Activated B cell treated with CpG ODN at 0.5 μM for 24 hours (primary cell): ENCODE results near the gene WDR59. TPM values are rescaled to one million over a fixed set of nuclear protein-coding genes. Genes with fewer than 3 reads are reported as not detected.

ENCODE experiments used
- ATAC-seq: fragments of 200-7000 bp; cut with Tn5 transposase; one replicate; pipeline ENCODE4 v1.10.0; 2021; ENCODE audit warnings: low read depth, mild to moderate bottlenecking, moderate library complexity
- CTCF ChIA-PET: fragments of 350-600 bp; sonication (Branson Sonifier 250); formaldehyde crosslinking; loops from one replicate; lab custom pipeline; 2021; ENCODE audit warnings: antibody characterized with exemption; lab: Charles Lee
- POLR2A ChIA-PET: fragments of 350-600 bp; sonication (Branson Sonifier 250); formaldehyde crosslinking; loops from one replicate; lab custom pipeline; 2021; ENCODE audit warnings: antibody characterized with exemption; lab: Charles Lee
- DNase-seq: peaks from one replicate; pipeline ENCODE4 v3.0.0; 2022
- H3K27ac Mint-ChIP-seq: one replicate; pipeline ENCODE4 v1.8.0; 2020; ENCODE audit warnings: mixed read lengths
- H3K27me3 Mint-ChIP-seq: one replicate; pipeline ENCODE4 v1.8.0; 2021; ENCODE audit warnings: mixed read lengths
- H3K36me3 Mint-ChIP-seq: one replicate; pipeline ENCODE4 v1.8.0; 2021; ENCODE audit warnings: low read depth, mixed read lengths
- H3K4me1 Mint-ChIP-seq: one replicate; pipeline ENCODE4 v1.8.0; 2021; ENCODE audit warnings: mixed read lengths
- H3K4me3 Mint-ChIP-seq: one replicate; pipeline ENCODE4 v1.8.0; 2020; ENCODE audit warnings: mild to moderate bottlenecking, mixed read lengths
- H3K9me3 Mint-ChIP-seq: one replicate; pipeline ENCODE4 v1.8.0; 2020; ENCODE audit warnings: mixed read lengths
- intact Hi-C: fragments of 100-400 bp; cut with micrococcal nuclease; formaldehyde crosslinking; loops from one replicate; pipeline ENCODE4 v1.15.1; 2024
- total RNA-seq: library from RNA; stranded (reverse); gene quantifications from 2 replicates; pipeline ENCODE4 v1.2.3, GENCODE V29; 2022
- TF ChIP-seq, protein P1 (sequence below): fragments of 200-600 bp; IDR thresholded peaks from one replicate; pipeline ENCODE4 v1.8.0; 2022; ENCODE audit warnings: antibody characterized with exemption, mild to moderate bottlenecking

WDR59 gene
- total RNA-seq, 1 donor from 2014 or later = 93.3 TPM

DNA sequence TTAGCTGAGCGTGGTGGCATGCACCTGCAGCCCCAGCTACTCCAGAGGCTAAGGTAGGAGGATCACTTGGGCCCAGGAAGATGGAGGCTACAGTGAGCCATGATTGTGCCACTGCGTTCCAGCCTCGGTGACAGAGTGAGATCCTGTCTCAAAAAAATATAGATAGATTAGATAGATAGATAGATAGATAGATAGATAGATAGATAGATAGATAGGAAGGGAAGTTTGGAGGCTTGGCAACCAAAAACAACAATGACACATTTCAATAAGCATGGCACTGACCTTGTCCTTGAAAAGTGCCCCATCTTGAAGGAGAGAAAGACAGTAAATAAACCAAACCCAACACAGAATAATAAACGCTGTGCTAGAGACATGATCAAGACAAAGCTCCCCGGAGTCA is 152.7 kb downstream of the WDR59 start:
- Mint-ChIP-seq H3K4me3 (no peak overlapping the region), H3K27ac (no peak overlapping the region), H3K27me3 (peaks cover 5% of the 10 kb centered on the region), H3K36me3 (peaks cover 2% of the 10 kb centered on the region), H3K9me3 (peaks cover 10% of the 10 kb centered on the region), H3K4me1 (no peaks in the 10 kb centered on the region)
- intact Hi-C loops = no loop called here
- TF ChIP-seq, protein P1, sequence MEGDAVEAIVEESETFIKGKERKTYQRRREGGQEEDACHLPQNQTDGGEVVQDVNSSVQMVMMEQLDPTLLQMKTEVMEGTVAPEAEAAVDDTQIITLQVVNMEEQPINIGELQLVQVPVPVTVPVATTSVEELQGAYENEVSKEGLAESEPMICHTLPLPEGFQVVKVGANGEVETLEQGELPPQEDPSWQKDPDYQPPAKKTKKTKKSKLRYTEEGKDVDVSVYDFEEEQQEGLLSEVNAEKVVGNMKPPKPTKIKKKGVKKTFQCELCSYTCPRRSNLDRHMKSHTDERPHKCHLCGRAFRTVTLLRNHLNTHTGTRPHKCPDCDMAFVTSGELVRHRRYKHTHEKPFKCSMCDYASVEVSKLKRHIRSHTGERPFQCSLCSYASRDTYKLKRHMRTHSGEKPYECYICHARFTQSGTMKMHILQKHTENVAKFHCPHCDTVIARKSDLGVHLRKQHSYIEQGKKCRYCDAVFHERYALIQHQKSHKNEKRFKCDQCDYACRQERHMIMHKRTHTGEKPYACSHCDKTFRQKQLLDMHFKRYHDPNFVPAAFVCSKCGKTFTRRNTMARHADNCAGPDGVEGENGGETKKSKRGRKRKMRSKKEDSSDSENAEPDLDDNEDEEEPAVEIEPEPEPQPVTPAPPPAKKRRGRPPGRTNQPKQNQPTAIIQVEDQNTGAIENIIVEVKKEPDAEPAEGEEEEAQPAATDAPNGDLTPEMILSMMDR = no peak
- ATAC-seq (no peak), DNase-seq (no peak)
- CTCF ChIA-PET = no interaction called here
- POLR2A ChIA-PET = no interaction called here

- ATAC-seq (no peak), DNase-seq (no peak)
- Mint-ChIP-seq H3K9me3 (peaks cover 10% of the 10 kb centered on the region), H3K4me3 (no peak overlapping the region), H3K27me3 (peaks cover 5% of the 10 kb centered on the region), H3K36me3 (peaks cover 2% of the 10 kb centered on the region), H3K27ac (no peak overlapping the region), H3K4me1 (no peaks in the 10 kb centered on the region)
- intact Hi-C loops = no loop called here
- POLR2A ChIA-PET = no interaction called here
- TF ChIP-seq, protein P1 = no peak
- CTCF ChIA-PET = no interaction called here
These were observed 153.5 kb downstream of the WDR59 start for GRCh38 chr16:74831467-74831866.

- Mint-ChIP-seq H3K4me3 (no peak overlapping the region), H3K27ac (no peak overlapping the region), H3K27me3 (peaks cover 9% of the 10 kb centered on the region), H3K4me1 (no peaks in the 10 kb centered on the region), H3K9me3 (peaks cover 10% of the 10 kb centered on the region), H3K36me3 (peaks cover 2% of the 10 kb centered on the region)
- no peak for ATAC-seq
- no peak for DNase-seq
- intact Hi-C loops = no loop called here
- ChIA-PET POLR2A (no interaction called here), CTCF (no interaction called here)
- TF ChIP-seq, protein P1 = no peak
These were observed 154.3 kb downstream of the WDR59 start for GRCh38 chr16:74830648-74831047.

GRCh38 chr16:74829637-74830036 is 155.3 kb downstream of the WDR59 start:
- TF ChIP-seq, protein P1 = no peak
- peaks cover 10% of the 10 kb centered on the region for H3K9me3 Mint-ChIP-seq
- no peaks in the 10 kb centered on the region for H3K4me1 Mint-ChIP-seq
- no peak overlapping the region for H3K4me3 Mint-ChIP-seq
- peaks cover 2% of the 10 kb centered on the region for H3K36me3 Mint-ChIP-seq
- ChIA-PET POLR2A (interaction anchor here (0.6 kb wide), 1 partner anchor 91 kb away, joined by 3 read pairs; no protein-coding TSS in a partner anchor), CTCF (no interaction called here)
- H3K27ac Mint-ChIP-seq = no peak overlapping the region
- intact Hi-C loops = no loop called here
- peaks cover 10% of the 10 kb centered on the region for H3K27me3 Mint-ChIP-seq
- DNase-seq = no peak
- ATAC-seq = no peak

DNA sequence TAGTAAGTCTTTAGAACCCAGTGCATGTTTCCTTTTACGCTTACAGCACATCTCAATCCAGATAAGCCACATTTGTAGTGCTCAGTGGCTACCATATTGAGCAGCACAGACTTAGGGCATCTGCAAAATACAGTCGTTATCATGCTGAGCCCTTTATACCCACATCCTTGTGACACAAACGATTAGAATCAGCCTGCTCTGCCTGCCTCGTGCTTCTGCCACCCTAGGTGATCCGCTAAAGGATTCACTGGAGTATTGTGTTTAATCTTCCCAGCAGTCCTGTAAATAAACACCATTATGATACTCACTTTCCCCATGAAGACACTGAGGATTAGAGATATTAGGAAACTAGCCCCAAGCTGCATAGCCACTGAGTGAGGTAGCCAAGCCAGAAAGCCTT is 159.0 kb downstream of the WDR59 start:
- no peak for DNase-seq
- intact Hi-C loops = no loop called here
- Mint-ChIP-seq H3K27ac (no peak overlapping the region), H3K27me3 (peaks cover 21% of the 10 kb centered on the region), H3K9me3 (peaks cover 12% of the 10 kb centered on the region), H3K4me3 (no peak overlapping the region), H3K4me1 (no peaks in the 10 kb centered on the region), H3K36me3 (peaks cover 2% of the 10 kb centered on the region)
- no peak for ATAC-seq
- TF ChIP-seq, protein P1 = no peak
- ChIA-PET CTCF (no interaction called here), POLR2A (no interaction called here)
